H9 (cell line): ENCODE results near the gene RMI1. TPM values are rescaled to one million over a fixed set of nuclear protein-coding genes. Genes with fewer than 3 reads are reported as not detected.

Experiments used
- DNase-seq: peaks from one replicate; pipeline ENCODE4 v3.0.0-alpha.2; 2017
- H2AFZ ChIP-seq: one replicate; pipeline ENCODE4 v1.6.1; 2013; ENCODE audit warnings: mild to moderate bottlenecking, low read length, control low read depth, moderate library complexity
- H2AK5ac ChIP-seq: 2 replicates; pipeline ENCODE4 v1.6.1; 2013; ENCODE audit warnings: low read length, control low read depth, mixed read lengths; ENCODE audit not compliant: insufficient read length
- H2BK120ac ChIP-seq: one replicate; pipeline ENCODE4 v1.6.1; 2013; ENCODE audit warnings: low read depth, mild to moderate bottlenecking, low read length, control low read depth, inconsistent platforms; ENCODE audit not compliant: poor library complexity, severe bottlenecking
- H2BK12ac ChIP-seq: 2 replicates; pipeline ENCODE4 v1.6.1; 2013; ENCODE audit warnings: low read length, control low read depth, mixed read lengths, low read depth; ENCODE audit not compliant: insufficient read length
- H2BK15ac ChIP-seq: 2 replicates; pipeline ENCODE4 v1.6.1; 2013; ENCODE audit warnings: low read depth, low read length, control low read depth
- H2BK20ac ChIP-seq: one replicate; pipeline ENCODE4 v1.6.1; 2013; ENCODE audit warnings: low read depth, mild to moderate bottlenecking, low read length, control low read depth, inconsistent platforms; ENCODE audit not compliant: poor library complexity, severe bottlenecking
- H2BK5ac ChIP-seq: 2 replicates; pipeline ENCODE4 v1.6.1; 2013; ENCODE audit warnings: low read length, control low read depth, mixed read lengths; ENCODE audit not compliant: insufficient read length
- H3K14ac ChIP-seq: 2 replicates; pipeline ENCODE4 v1.6.1; 2013; ENCODE audit warnings: low read length, control low read depth; ENCODE audit not compliant: insufficient read depth
- H3K18ac ChIP-seq: 2 replicates; pipeline ENCODE4 v1.6.1; 2013; ENCODE audit warnings: low read depth, mild to moderate bottlenecking, mixed read lengths, low read length, control low read depth; ENCODE audit not compliant: insufficient read length
- H3K23ac ChIP-seq: 2 replicates; pipeline ENCODE4 v1.6.1; 2013; ENCODE audit warnings: low read length, control low read depth, mixed read lengths, low read depth; ENCODE audit not compliant: insufficient read length
- H3K23me2 ChIP-seq: 2 replicates; pipeline ENCODE4 v1.6.1; 2013; ENCODE audit warnings: low read depth, mild to moderate bottlenecking, mixed read lengths, low read length, control low read depth; ENCODE audit not compliant: insufficient read length, poor library complexity, severe bottlenecking
- H3K27ac ChIP-seq: 2 replicates; pipeline ENCODE4 v1.5.1; 2013; ENCODE audit warnings: low read length, control low read depth, mixed read lengths, low read depth; ENCODE audit not compliant: insufficient read length
- H3K27me3 ChIP-seq: 2 replicates; pipeline ENCODE4 v1.6.1; 2013; ENCODE audit warnings: low read length, control low read depth, inconsistent platforms; ENCODE audit not compliant: insufficient read depth
- H3K4ac ChIP-seq: 2 replicates; pipeline ENCODE4 v1.6.1; 2013; ENCODE audit warnings: low read depth, mild to moderate bottlenecking, control low read depth, inconsistent platforms, low read length, moderate library complexity
- H3K4me1 ChIP-seq: 2 replicates; pipeline ENCODE4 v1.6.1; 2013; ENCODE audit warnings: low read length, control low read depth, inconsistent platforms; ENCODE audit not compliant: insufficient read depth
- H3K4me2 ChIP-seq: 2 replicates; pipeline ENCODE4 v1.6.1; 2013; ENCODE audit warnings: low read length, control low read depth, mixed read lengths; ENCODE audit not compliant: insufficient read length, insufficient read depth
- H3K56ac ChIP-seq: 2 replicates; pipeline ENCODE4 v1.6.1; 2013; ENCODE audit warnings: low read depth, mild to moderate bottlenecking, mixed read lengths, low read length, control low read depth; ENCODE audit not compliant: insufficient read length
- H3K79me1 ChIP-seq: 2 replicates; pipeline ENCODE4 v1.6.1; 2013; ENCODE audit warnings: low read depth, mild to moderate bottlenecking, moderate library complexity, low read length, control low read depth, inconsistent platforms; ENCODE audit not compliant: insufficient read depth, poor library complexity, severe bottlenecking
- H3K79me2 ChIP-seq: 2 replicates; pipeline ENCODE4 v1.6.1; 2013; ENCODE audit warnings: low read length, control low read depth, inconsistent platforms; ENCODE audit not compliant: insufficient read depth
- H3K9ac ChIP-seq: 2 replicates; pipeline ENCODE4 v1.6.1; 2013; ENCODE audit warnings: low read length, control low read depth, mixed read lengths; ENCODE audit not compliant: insufficient read length; ENCODE audit errors: extremely low read depth
- H3K9me3 ChIP-seq: one replicate; pipeline ENCODE4 v1.6.1; 2013; ENCODE audit warnings: low read depth, low read length, inconsistent platforms; ENCODE audit not compliant: control insufficient read depth
- H3T11ph ChIP-seq: one replicate; pipeline ENCODE4 v1.6.1; 2013; ENCODE audit warnings: mild to moderate bottlenecking, low read length, control low read depth, inconsistent platforms
- H4K20me1 ChIP-seq: one replicate; pipeline ENCODE4 v1.6.1; 2013; ENCODE audit not compliant: control insufficient read depth, insufficient read length, insufficient read depth
- H4K5ac ChIP-seq: 2 replicates; pipeline ENCODE4 v1.6.1; 2013; ENCODE audit warnings: low read depth, mild to moderate bottlenecking, mixed read lengths, low read length, control low read depth; ENCODE audit not compliant: insufficient read length
- H4K8ac ChIP-seq: replicated peaks from 2 replicates; pipeline ENCODE4 v1.6.1; 2013; ENCODE audit warnings: low read length, control low read depth, mixed read lengths, low read depth; ENCODE audit not compliant: insufficient read length
- H4K91ac ChIP-seq: 2 replicates; pipeline ENCODE4 v1.6.1; 2013; ENCODE audit warnings: low read depth, mild to moderate bottlenecking, moderate library complexity, mixed read lengths, low read length, control low read depth; ENCODE audit not compliant: insufficient read length
- H3K27ac Mint-ChIP-seq, 3 experiments: 2 replicates in 2 of 3; 3 replicates in 1 of 3; pipeline ENCODE4 v1.8.0; 2020 to 2021; ENCODE audit warnings: mixed read lengths in 3 of 3, mild to moderate bottlenecking in 1 of 3, moderate library complexity in 1 of 3
- H3K27me3 Mint-ChIP-seq: 2 replicates; pipeline ENCODE4 v1.8.0; 2021; ENCODE audit warnings: low read depth, mild to moderate bottlenecking, moderate library complexity, mixed read lengths
- H3K36me3 Mint-ChIP-seq, 3 experiments: 2 replicates in 2 of 3; 3 replicates in 1 of 3; pipeline ENCODE4 v1.8.0; 2020 to 2021; ENCODE audit warnings: low read depth in 3 of 3, mixed read lengths in 3 of 3; ENCODE audit not compliant: insufficient read depth in 1 of 3
- H3K4me1 Mint-ChIP-seq, 2 experiments: 2 replicates each; pipeline ENCODE4 v1.8.0; 2020; ENCODE audit warnings: mixed read lengths in 2 of 2
- H3K4me3 Mint-ChIP-seq, 2 experiments: 2 replicates in 1 of 2; 3 replicates in 1 of 2; pipeline ENCODE4 v1.8.0; 2020 to 2021; ENCODE audit warnings: mild to moderate bottlenecking in 2 of 2, mixed read lengths in 2 of 2, moderate library complexity in 1 of 2
- H3K9me3 Mint-ChIP-seq, 2 experiments: 2 replicates in 1 of 2; 3 replicates in 1 of 2; pipeline ENCODE4 v1.8.0; 2020; ENCODE audit warnings: mild to moderate bottlenecking in 2 of 2, mixed read lengths in 2 of 2, moderate library complexity in 1 of 2
- WGBS: extraction: QIAGEN DNeasy Blood & Tissue Kit; methylation state at CpG from one replicate; pipeline ENCODE4 v1.1.7; 2013; ENCODE audit warnings: missing lambda C conversion rate, low lambda C conversion rate, mixed read lengths; ENCODE audit not compliant: insufficient read length; ENCODE audit errors: extremely low coverage; 5-methylcytosine and 5-hydroxymethylcytosine counted together
- total RNA-seq: library from RNA; stranded (reverse); gene quantifications from 2 replicates; pipeline ENCODE4 v1.2.1, GENCODE V29; 2021
- TF ChIP-seq, protein P1 (sequence below): fragments of 200-600 bp; sonication (generic); conservative IDR thresholded peaks from 3 replicates; pipeline ENCODE4 v1.8.0; 2021; ENCODE audit warnings: antibody characterized with exemption, mild to moderate bottlenecking

The RMI1 gene
- total RNA-seq, 1 experiment from 2014 or later = 22.4 TPM

DNA sequence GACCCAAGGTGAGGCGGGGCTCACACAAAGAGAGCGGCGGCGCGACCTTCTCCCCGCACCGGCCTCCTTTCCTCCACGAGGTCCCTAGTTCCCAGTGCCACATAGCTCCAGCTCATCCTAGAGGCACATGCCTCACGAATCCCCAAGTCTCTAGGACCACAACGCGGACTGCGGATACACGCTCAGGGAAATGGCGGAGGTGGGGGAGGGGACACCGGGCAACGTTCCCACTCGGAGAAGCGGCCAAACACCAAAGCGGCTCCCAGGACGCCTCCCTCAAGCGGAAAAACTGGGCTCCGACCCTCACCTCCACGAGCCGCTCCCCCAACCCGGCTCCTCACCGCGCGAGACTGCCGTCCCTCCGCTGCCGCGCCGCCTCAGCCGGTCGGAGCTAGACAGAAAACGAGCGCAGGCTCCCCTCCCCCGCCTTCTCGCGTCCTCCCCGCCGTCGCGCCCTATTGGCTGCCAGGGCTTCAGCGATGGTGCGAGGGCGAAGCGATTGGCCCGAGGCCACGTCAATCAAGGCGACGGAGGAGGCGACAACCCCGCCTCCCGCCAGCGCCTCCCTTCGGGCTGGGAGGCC, 702 bp upstream of the RMI1 start, which contains the start of gene HNRNPK:
Gene HNRNPK, minus strand, starts transcription at position 404 of the 583 bp plus-strand sequence. CDS start 1,963 bp downstream, outside the sequence.
- peak within 1 kb of the TSS; percentile 100 for H3K9ac ChIP-seq
- H3K23me2 ChIP-seq = peaks cover 8% of the 10 kb centered on the region
- H2BK15ac ChIP-seq = 0 out of 2 replicates have a peak within 1 kb of the TSS, but pooled peaks have one; percentile 20
- H4K20me1 ChIP-seq = peaks cover 4% of the 10 kb centered on the region
- peak within 1 kb of the TSS; percentile 98 for H2BK5ac ChIP-seq
- TF ChIP-seq, protein P1, sequence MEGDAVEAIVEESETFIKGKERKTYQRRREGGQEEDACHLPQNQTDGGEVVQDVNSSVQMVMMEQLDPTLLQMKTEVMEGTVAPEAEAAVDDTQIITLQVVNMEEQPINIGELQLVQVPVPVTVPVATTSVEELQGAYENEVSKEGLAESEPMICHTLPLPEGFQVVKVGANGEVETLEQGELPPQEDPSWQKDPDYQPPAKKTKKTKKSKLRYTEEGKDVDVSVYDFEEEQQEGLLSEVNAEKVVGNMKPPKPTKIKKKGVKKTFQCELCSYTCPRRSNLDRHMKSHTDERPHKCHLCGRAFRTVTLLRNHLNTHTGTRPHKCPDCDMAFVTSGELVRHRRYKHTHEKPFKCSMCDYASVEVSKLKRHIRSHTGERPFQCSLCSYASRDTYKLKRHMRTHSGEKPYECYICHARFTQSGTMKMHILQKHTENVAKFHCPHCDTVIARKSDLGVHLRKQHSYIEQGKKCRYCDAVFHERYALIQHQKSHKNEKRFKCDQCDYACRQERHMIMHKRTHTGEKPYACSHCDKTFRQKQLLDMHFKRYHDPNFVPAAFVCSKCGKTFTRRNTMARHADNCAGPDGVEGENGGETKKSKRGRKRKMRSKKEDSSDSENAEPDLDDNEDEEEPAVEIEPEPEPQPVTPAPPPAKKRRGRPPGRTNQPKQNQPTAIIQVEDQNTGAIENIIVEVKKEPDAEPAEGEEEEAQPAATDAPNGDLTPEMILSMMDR = no peak
- Mint-ChIP-seq H3K27ac (peak within 1 kb of the TSS; percentile 99 to 100 (median 100)), H3K9me3 (peaks cover 0 to 3% of the 10 kb centered on the region in 2 experiments; a peak in 1 of 5 replicates), H3K36me3 (peaks cover 41 to 50% (median 49%) of the 10 kb centered on the region in 3 experiments), H3K4me1 (peaks cover 33 to 45% of the 10 kb centered on the region in 2 experiments), H3K27me3 (peaks cover 4% of the 10 kb centered on the region; the same call in 1 of the 2 replicates), H3K4me3 (peak within 1 kb of the TSS; percentile 97)
- peak within 1 kb of the TSS; percentile 100 for H4K5ac ChIP-seq
- peak within 1 kb of the TSS; percentile 99 for H4K91ac ChIP-seq
- H3K4ac ChIP-seq = peak within 1 kb of the TSS; percentile 99
- no peaks in the 10 kb centered on the region for H3K4me1 ChIP-seq
- peak; percentile 97 for DNase-seq
- H3K56ac ChIP-seq = peak within 1 kb of the TSS; percentile 100
- no CpG with 5 or more reads among the region's 57 CpGs for WGBS
- peaks cover 39% of the 10 kb centered on the region; the same call in 1 of the 2 replicates for H3K79me2 ChIP-seq
- H3K23ac ChIP-seq = no peak within 1 kb of the TSS
- H3K27ac ChIP-seq = peak within 1 kb of the TSS; percentile 83
- H3K14ac ChIP-seq = peak within 1 kb of the TSS; percentile 100
- H2BK120ac ChIP-seq = peak within 1 kb of the TSS; percentile 99
- peak within 1 kb of the TSS; percentile 92 for H3T11ph ChIP-seq
- H2BK12ac ChIP-seq = peak within 1 kb of the TSS; percentile 3
- no peak within 1 kb of the TSS for H2AFZ ChIP-seq
- H3K9me3 ChIP-seq = no peaks in the 10 kb centered on the region
- peak within 1 kb of the TSS; percentile 100 for H4K8ac ChIP-seq
- H3K27me3 ChIP-seq = no peaks in the 10 kb centered on the region
- peak within 1 kb of the TSS; percentile 97 for H3K4me2 ChIP-seq
- H3K79me1 ChIP-seq = peaks cover 5% of the 10 kb centered on the region
- H2AK5ac ChIP-seq = peak within 1 kb of the TSS; percentile 90
- H3K18ac ChIP-seq = peak within 1 kb of the TSS; percentile 100
- H2BK20ac ChIP-seq = no peak within 1 kb of the TSS
